HL-60/S4 (cell line): ENCODE data around the gene STAC.
"Not testable (repeated sequence)": the region's sequence is repeated elsewhere in the genome, so short reads cannot be mapped to it uniquely, and the experiment has no call there.

Experiments used
- in situ Hi-C: fragments of 300-500 bp; cut with MboI; formaldehyde crosslinking; loops from 2 replicates; pipeline ENCODE4 v1.14.3; 2022; ENCODE audit warnings: low sequenced_read_pairs

Gene STAC

DNA sequence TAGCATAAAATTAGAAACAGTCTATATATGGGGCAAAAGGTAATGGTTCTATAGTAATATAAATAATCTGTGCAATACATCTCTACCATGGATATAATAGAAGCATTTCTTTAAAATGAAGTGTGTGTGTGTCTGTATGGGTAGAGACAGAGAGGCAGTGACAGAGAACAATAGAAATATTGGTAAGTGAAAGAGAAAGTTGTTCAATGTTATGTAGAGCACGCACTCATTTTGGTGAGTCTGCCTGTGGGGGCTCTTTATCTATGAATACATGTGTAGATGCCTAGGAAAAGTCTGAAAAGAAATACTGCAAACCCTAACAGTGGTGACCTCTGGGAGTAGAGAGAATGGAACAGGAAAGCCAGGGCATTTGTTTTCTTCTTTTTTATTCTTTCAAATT, 182.6 kb downstream of the STAC start:
- in situ Hi-C loops: no loop called here

GRCh38 chr3:36575241-36575640, 194.9 kb downstream of the STAC start:
- in situ Hi-C loops: no loop called here

- in situ Hi-C loops: not testable (repeated sequence)
Measured at GRCh38 chr3:36578418-36578817, 198.1 kb downstream of the STAC start.

GRCh38 chr3:36579746-36580145, 199.4 kb downstream of the STAC start:
- in situ Hi-C loops: no loop called here

- in situ Hi-C loops: no loop called here
Measured at GRCh38 chr3:36580716-36581115, 200.4 kb downstream of the STAC start.

DNA sequence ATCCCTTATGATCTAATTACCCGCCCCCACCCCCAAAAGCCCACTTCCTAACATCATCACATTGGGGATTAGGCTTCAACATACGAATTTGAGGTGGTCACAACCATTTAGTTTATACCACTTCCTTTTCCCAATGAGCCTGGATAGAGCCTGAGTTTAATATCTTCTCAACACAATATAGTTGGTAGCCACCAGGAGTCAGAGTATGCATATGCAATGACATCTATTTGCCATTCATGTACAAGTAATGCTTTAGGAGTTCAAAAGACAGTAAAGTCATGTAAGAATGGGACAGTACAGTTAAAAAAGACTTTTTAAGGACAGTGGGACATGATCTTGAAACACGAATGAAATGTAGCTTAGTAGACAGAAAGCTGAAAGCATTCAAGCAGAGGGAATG, 211.7 kb downstream of the STAC start:
- in situ Hi-C loops: no loop called here

GRCh38 chr3:36595511-36595910, 215.2 kb downstream of the STAC start:
- in situ Hi-C loops: no loop called here

- in situ Hi-C loops: no loop called here
Measured at GRCh38 chr3:36596419-36596818, 216.1 kb downstream of the STAC start.

GRCh38 chr3:36597422-36597821, 217.1 kb downstream of the STAC start:
- in situ Hi-C loops: no loop called here
